Activated naive CD8-positive, alpha-beta T cell treated with anti-CD3 and anti-CD28 coated beads, Interleukin-2, amount 50 U/mL, for 24 hours (primary cell): ENCODE results near the gene KCNJ16.

ENCODE experiments used
- ATAC-seq: fragments of 150-1000 bp; cut with Tn5 transposase; one replicate; pipeline ENCODE4 v1.10.0; 2021
- DNase-seq: peaks from one replicate; pipeline ENCODE4 v3.0.0; 2021
- H3K27ac Mint-ChIP-seq: one replicate; pipeline ENCODE4 v1.8.0; 2021; ENCODE audit warnings: mild to moderate bottlenecking, mixed read lengths
- H3K27me3 Mint-ChIP-seq: one replicate; pipeline ENCODE4 v1.8.0; 2021; ENCODE audit warnings: mixed read lengths
- H3K36me3 Mint-ChIP-seq: one replicate; pipeline ENCODE4 v1.8.0; 2021; ENCODE audit warnings: low read depth, mixed read lengths
- H3K4me1 Mint-ChIP-seq: one replicate; pipeline ENCODE4 v1.8.0; 2021; ENCODE audit warnings: mixed read lengths
- H3K4me3 Mint-ChIP-seq: one replicate; pipeline ENCODE4 v1.8.0; 2021; ENCODE audit warnings: mild to moderate bottlenecking, moderate library complexity, mixed read lengths
- H3K9me3 Mint-ChIP-seq: one replicate; pipeline ENCODE4 v1.8.0; 2021; ENCODE audit warnings: mixed read lengths

KCNJ16 gene

GRCh38 chr17:70119983-70120382 is 45.0 kb downstream of the KCNJ16 start:
- ATAC-seq (no peak), DNase-seq (no peak)
- H3K27ac Mint-ChIP-seq, result no peak overlapping the region
- H3K9me3 Mint-ChIP-seq, result no peaks in the 10 kb centered on the region
- no peaks in the 10 kb centered on the region for H3K4me1 Mint-ChIP-seq
- H3K4me3 Mint-ChIP-seq, result no peak overlapping the region
- no peaks in the 10 kb centered on the region for H3K36me3 Mint-ChIP-seq
- H3K27me3 Mint-ChIP-seq, result peaks cover 2% of the 10 kb centered on the region

DNA sequence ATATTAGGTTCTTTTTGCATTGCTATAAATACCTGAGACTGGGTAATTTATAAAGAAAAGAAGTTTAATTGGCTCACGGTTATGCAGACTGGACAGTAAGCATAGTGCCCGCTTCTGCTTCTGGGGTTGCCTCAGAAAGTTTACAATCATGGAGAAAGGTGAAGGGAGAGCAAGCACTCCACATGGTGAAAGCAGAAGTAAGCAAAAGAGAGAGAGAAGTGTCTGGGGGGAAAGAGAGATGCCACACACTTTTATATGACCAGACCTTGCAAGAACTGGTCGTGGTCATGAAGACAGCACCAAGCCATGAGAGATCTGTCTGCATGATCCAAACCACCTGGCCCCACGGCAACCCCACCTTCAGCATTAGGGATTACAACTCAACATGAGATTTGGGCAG is 45.4 kb downstream of the KCNJ16 start:
- ATAC-seq, result no peak
- Mint-ChIP-seq H3K27ac (no peak overlapping the region), H3K9me3 (no peaks in the 10 kb centered on the region), H3K36me3 (no peaks in the 10 kb centered on the region), H3K4me1 (no peaks in the 10 kb centered on the region), H3K27me3 (peaks cover 2% of the 10 kb centered on the region), H3K4me3 (no peak overlapping the region)
- DNase-seq, result no peak

DNA sequence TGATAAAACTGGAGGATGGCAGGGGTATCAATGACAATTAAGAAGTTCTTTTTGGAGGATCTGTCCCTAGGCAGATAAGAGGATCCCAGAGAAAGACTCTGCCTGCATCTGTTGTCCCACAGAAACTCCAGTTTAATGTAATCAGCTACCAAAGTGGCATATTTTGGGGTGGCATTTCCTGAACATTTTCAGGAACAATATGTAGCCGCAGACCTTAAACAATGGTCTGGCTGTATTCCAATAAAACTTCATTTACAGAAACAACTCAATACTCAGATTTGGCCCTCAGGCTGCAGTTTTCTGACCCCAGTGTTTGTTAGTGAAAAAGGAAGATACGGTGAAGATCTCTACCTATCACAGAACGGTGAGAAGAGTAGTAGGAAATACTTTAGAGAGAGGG is 46.1 kb downstream of the KCNJ16 start:
- no peak for ATAC-seq
- no peak overlapping the region for H3K27ac Mint-ChIP-seq
- no peaks in the 10 kb centered on the region for H3K36me3 Mint-ChIP-seq
- H3K27me3 Mint-ChIP-seq, result peaks cover 2% of the 10 kb centered on the region
- no peak for DNase-seq
- no peaks in the 10 kb centered on the region for H3K9me3 Mint-ChIP-seq
- no peaks in the 10 kb centered on the region for H3K4me1 Mint-ChIP-seq
- no peak overlapping the region for H3K4me3 Mint-ChIP-seq

DNA sequence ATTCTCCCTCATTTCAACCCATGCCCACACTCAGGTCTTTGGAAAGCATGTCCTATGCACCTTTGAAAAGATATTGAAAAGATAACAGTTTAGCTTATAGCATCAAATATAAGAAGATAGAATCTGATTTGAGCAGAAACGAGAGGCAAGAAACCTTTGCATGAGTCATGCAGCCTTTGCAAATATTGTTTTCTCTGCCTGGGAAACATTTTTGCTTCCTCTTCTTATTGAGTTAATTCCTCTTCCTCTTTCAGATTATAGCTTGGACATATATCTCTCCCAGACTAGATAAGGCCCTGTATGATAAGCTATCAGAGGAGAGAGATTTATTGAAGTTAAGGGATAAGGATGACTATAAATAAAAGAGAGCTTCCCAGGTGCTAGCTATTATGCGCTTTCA is 48.2 kb downstream of the KCNJ16 start:
- no peak overlapping the region for H3K4me3 Mint-ChIP-seq
- no peaks in the 10 kb centered on the region for H3K4me1 Mint-ChIP-seq
- H3K9me3 Mint-ChIP-seq, result no peaks in the 10 kb centered on the region
- no peak for ATAC-seq
- H3K36me3 Mint-ChIP-seq, result no peaks in the 10 kb centered on the region
- DNase-seq, result no peak
- peaks cover 2% of the 10 kb centered on the region for H3K27me3 Mint-ChIP-seq
- H3K27ac Mint-ChIP-seq, result no peak overlapping the region

DNA sequence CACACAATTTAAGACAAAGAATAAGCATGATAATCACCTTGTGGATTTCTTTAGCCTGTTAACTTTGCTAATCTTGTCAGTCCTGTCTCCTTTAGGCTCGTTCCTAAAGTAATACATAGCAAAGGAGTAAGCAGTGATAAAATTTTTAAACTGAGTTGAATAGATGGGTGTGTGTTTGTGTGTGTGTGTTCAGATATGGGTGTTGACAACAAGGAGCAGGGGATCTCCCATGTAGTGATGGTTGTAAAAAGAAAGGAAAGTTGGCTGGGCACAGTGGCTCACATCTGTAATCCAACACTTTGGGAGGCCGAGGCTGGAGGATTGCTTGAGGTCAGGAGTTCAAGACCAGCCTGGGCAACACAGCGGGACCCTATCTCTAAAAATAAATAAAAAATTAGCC is 49.7 kb downstream of the KCNJ16 start:
- ATAC-seq (no peak), DNase-seq (no peak)
- Mint-ChIP-seq H3K27ac (no peak overlapping the region), H3K4me1 (no peaks in the 10 kb centered on the region), H3K9me3 (no peaks in the 10 kb centered on the region), H3K4me3 (no peak overlapping the region), H3K27me3 (peaks cover 2% of the 10 kb centered on the region), H3K36me3 (no peaks in the 10 kb centered on the region)

DNA sequence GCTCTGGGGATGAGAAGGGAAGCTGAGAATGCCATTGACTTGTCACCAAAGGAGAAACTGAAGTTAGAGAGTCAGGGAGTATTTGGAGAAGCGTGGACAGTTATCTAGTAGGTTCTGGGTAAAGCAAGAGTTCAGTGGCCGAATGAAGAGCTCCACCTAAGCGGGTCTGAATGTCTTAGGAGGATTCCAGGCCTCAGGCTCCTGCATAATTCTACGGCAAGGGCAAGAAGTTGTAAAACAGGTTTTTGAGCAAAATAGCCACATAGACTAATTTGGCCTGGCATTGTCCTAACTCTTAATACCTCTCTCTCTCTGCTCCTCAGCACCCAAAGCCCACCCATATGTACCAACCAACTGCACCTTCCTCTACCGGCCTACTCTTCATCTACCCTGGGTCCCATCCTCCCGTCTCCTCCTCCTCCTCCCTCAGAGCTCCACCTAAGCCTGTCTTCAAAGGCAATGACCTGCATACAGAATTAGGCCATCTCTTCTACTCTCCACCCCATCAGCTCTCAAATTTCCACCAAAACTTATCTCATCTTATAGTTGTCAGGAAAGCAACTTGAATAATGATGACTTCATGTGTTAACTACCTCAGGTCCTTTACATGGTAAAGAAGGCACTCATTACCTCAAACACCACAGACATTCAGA is 52.3 kb downstream of the KCNJ16 start:
- Mint-ChIP-seq H3K4me3 (no peak overlapping the region), H3K36me3 (no peaks in the 10 kb centered on the region), H3K9me3 (peaks cover 1% of the 10 kb centered on the region), H3K27ac (no peak overlapping the region), H3K27me3 (peaks cover 2% of the 10 kb centered on the region), H3K4me1 (no peaks in the 10 kb centered on the region)
- no peak for ATAC-seq
- DNase-seq, result no peak

DNA sequence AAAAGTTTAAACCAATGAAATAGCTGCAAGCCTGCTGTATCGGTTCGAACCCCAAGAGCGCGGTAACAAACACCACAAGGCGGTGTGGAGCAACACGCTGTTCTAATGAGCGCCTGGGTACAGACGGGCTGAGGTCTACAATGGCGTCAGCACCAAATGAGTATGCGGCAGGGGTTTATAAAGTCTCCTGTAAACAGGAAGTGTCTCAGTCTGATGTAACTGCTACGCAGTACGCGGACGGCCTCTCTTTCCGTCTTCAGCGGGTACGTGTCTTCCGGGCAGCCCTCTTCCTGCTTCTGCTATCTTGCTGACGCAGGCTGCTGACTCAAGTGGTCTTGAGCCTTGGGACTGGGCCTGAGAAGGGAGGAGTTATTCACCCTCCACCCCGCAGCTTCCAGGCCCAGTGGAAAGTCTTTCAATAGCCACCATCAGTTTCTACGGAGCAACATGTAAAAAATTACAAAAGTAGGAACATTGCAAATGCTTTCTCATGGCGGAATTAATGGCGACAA is 53.8 kb downstream of the KCNJ16 start:
- no peak for ATAC-seq
- H3K4me1 Mint-ChIP-seq, result no peaks in the 10 kb centered on the region
- H3K36me3 Mint-ChIP-seq, result no peaks in the 10 kb centered on the region
- H3K4me3 Mint-ChIP-seq, result no peak overlapping the region
- no peak for DNase-seq
- H3K27ac Mint-ChIP-seq, result no peak overlapping the region
- peaks cover 4% of the 10 kb centered on the region for H3K9me3 Mint-ChIP-seq
- peaks cover 4% of the 10 kb centered on the region for H3K27me3 Mint-ChIP-seq

DNA sequence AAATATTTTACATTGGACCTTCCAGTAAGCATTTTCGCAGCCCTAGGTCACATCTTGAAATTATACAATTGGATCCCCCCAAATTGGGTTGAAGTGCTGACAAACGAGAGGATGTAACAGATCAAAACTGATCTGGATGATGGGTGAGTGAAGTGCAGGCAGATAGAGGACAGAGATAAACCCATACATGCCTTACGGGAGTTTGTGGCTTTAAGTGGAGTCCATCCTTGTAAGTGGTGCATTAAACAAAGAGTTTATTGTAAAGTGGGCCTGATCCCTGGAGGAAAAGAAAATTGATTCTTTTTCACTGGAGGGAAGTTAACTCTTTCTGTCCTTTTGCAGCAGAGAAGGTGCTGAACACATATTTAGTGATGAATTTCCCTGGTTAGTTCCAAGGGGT is 55.3 kb downstream of the KCNJ16 start:
- DNase-seq (no peak), ATAC-seq (no peak)
- Mint-ChIP-seq H3K36me3 (no peaks in the 10 kb centered on the region), H3K4me3 (no peak overlapping the region), H3K4me1 (no peaks in the 10 kb centered on the region), H3K27me3 (peaks cover 4% of the 10 kb centered on the region), H3K9me3 (peaks cover 4% of the 10 kb centered on the region), H3K27ac (no peak overlapping the region)

DNA sequence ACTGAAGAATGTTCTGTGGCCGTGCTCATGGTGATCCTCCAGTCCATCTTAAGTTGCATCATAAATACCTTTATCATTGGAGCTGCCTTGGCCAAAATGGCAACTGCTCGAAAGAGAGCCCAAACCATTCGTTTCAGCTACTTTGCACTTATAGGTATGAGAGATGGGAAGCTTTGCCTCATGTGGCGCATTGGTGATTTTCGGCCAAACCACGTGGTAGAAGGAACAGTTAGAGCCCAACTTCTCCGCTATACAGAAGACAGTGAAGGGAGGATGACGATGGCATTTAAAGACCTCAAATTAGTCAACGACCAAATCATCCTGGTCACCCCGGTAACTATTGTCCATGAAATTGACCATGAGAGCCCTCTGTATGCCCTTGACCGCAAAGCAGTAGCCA is 57.5 kb downstream of the KCNJ16 start:
- Mint-ChIP-seq H3K36me3 (no peaks in the 10 kb centered on the region), H3K27ac (no peak overlapping the region), H3K27me3 (peaks cover 6% of the 10 kb centered on the region), H3K4me1 (peaks cover 8% of the 10 kb centered on the region), H3K9me3 (peaks cover 4% of the 10 kb centered on the region), H3K4me3 (no peak overlapping the region)
- ATAC-seq (no peak), DNase-seq (no peak)

DNA sequence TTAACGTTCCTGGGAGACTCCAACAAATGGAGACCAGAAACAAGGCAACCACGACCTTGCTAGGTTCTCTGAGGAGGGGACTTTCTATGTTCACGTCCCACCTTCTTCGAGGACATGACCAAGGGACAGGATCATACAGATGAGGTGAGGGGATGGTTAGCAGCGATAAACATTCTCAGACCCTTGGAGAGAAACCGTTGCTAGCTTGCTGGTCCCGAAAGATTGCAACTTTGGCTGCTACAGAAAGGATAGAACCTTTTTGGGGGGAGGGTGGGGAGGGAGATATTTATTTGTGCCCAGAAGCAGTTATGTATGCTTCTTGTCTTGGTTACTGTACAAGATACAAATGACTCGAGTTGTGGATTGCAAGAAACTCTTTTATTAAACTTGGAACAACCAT is 59.0 kb downstream of the KCNJ16 start:
- Mint-ChIP-seq H3K27ac (no peak overlapping the region), H3K27me3 (peaks cover 6% of the 10 kb centered on the region), H3K4me1 (peaks cover 21% of the 10 kb centered on the region), H3K9me3 (peaks cover 4% of the 10 kb centered on the region), H3K36me3 (no peaks in the 10 kb centered on the region), H3K4me3 (no peak overlapping the region)
- no peak for ATAC-seq
- no peak for DNase-seq

- no peak for ATAC-seq
- H3K4me3 Mint-ChIP-seq, result no peak overlapping the region
- H3K9me3 Mint-ChIP-seq, result peaks cover 4% of the 10 kb centered on the region
- no peak for DNase-seq
- no peaks in the 10 kb centered on the region for H3K36me3 Mint-ChIP-seq
- peaks cover 21% of the 10 kb centered on the region for H3K4me1 Mint-ChIP-seq
- no peak overlapping the region for H3K27ac Mint-ChIP-seq
- peaks cover 6% of the 10 kb centered on the region for H3K27me3 Mint-ChIP-seq
Observed at GRCh38 chr17:70134777-70135176, 59.8 kb downstream of the KCNJ16 start.

DNA sequence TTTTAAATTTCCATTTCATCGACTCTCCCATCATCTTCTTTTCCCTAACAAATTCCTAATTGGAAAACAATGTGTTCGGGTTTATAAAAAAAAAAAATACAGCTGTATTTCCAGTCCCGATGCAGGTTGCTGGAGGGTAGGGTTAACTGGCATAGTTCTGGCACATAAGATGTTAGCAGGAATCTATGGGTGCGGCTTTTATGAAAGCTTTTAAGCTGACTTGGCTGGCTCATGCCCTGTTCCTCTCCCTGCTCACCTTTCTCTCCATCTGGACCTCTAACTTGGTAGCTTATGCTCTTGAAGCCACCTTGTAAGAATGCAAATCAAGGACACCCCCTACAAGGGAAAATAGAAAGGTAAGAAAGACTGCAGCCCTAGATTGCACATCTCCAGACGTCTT is 61.1 kb downstream of the KCNJ16 start:
- DNase-seq (no peak), ATAC-seq (no peak)
- peaks cover 21% of the 10 kb centered on the region for H3K4me1 Mint-ChIP-seq
- H3K9me3 Mint-ChIP-seq, result peaks cover 4% of the 10 kb centered on the region
- no peak overlapping the region for H3K4me3 Mint-ChIP-seq
- peaks cover 6% of the 10 kb centered on the region for H3K27me3 Mint-ChIP-seq
- H3K27ac Mint-ChIP-seq, result no peak overlapping the region
- no peaks in the 10 kb centered on the region for H3K36me3 Mint-ChIP-seq

DNA sequence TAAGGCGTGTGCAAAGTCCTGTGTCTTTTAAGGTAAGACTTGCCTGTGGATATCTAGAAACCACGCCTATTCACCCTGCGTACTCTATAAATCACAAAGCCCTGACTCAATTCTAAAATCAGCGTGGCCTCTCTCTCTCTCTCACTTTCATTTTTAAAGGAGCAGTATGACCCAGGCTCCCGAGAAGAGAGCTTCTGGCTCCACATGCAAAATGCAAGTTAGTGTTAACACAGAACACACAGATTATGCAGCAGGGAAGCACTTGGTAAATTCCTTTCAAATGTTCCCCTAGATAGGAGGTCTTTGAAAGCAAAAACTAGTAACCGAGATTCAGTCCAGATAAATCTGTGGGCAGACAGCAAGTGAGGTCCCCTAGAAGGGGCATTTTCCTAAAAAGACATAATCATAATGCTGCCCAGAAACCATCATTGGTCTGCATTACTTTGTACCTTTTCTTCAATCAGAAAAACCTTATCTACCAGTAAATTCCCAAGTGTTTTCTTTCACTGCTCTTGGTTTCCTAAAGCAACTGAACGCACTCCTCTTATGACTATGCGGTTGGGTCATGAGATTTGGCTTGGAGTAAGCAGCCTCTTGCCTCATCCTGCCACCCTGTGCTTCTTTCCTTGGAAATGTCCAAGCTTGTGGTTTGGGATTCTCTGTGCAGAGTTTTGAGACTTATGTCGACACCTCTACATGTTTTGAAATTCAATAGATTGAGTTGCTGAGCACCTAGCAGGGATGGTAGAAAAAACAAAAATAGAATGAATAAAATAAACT is 62.6 kb downstream of the KCNJ16 start:
- peaks cover 21% of the 10 kb centered on the region for H3K4me1 Mint-ChIP-seq
- H3K9me3 Mint-ChIP-seq, result no peaks in the 10 kb centered on the region
- H3K36me3 Mint-ChIP-seq, result no peaks in the 10 kb centered on the region
- peak overlapping the region; percentile 49 for H3K4me3 Mint-ChIP-seq
- H3K27ac Mint-ChIP-seq, result no peak overlapping the region
- ATAC-seq, result peak; percentile 96
- H3K27me3 Mint-ChIP-seq, result peaks cover 6% of the 10 kb centered on the region
- peak; percentile 2 for DNase-seq

DNA sequence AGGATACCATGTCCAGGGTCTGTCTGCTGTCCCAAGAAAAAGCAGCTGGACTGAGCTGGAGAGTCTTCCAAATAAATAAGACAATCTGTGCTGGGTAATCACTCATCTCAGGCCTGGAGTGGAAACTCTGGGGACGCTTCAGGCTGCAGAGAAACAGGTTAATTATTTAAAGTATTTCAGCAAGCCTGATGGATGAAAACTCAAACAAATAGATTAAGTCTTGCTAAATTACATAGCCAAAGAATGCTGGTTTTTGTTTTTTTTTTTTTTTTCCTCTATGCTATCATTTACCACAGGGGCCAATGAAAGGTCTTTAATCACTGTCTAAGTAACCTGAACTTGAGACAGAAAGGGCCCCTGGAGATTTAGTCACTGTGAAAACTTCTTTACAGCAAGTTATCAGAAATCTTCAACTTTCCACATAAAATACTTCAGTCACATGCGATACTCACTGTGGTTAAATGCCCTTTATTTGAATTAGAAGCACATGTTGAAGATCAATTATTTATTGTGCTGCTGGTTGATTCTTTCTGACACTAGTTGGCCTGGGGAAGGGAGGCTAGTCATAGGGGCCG is 63.4 kb downstream of the KCNJ16 start:
- no peak overlapping the region for H3K4me3 Mint-ChIP-seq
- no peak for ATAC-seq
- H3K27me3 Mint-ChIP-seq, result peaks cover 2% of the 10 kb centered on the region
- no peak overlapping the region for H3K27ac Mint-ChIP-seq
- no peaks in the 10 kb centered on the region for H3K9me3 Mint-ChIP-seq
- peaks cover 21% of the 10 kb centered on the region for H3K4me1 Mint-ChIP-seq
- H3K36me3 Mint-ChIP-seq, result no peaks in the 10 kb centered on the region
- DNase-seq, result no peak

DNA sequence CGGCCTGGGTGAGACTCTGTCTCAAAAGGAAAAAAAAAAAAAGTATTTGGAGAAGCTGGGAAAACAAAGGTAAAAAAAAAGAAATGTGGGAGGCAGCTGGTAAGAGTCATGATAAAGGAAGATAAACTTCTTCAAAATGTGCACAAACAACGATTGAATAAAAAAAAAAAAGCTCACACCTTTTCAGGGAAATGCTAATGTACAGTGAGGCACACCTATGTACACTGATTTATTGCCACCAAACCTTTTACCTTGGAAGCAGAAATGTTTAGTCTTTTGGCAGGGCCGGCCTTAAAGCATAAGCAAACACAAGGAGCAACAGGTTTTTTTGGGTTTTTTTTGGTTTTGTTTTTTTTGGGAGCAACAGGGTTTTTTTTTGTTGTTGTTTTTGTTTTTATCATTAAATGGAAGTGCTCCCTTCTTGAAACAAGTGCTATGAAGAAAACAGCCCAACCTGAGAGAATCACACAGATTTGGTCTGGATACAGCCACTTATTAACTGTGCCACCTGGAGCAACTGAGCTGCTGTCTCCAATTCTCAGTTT is 64.5 kb downstream of the KCNJ16 start:
- H3K4me1 Mint-ChIP-seq, result peaks cover 21% of the 10 kb centered on the region
- DNase-seq (no peak), ATAC-seq (no peak)
- no peak overlapping the region for H3K4me3 Mint-ChIP-seq
- H3K27ac Mint-ChIP-seq, result no peak overlapping the region
- no peaks in the 10 kb centered on the region for H3K9me3 Mint-ChIP-seq
- H3K27me3 Mint-ChIP-seq, result peaks cover 2% of the 10 kb centered on the region
- H3K36me3 Mint-ChIP-seq, result no peaks in the 10 kb centered on the region
